ENCODE data around the gene UBASH3B. TPM values are rescaled to one million over a fixed set of nuclear protein-coding genes. Genes with fewer than 3 reads are reported as not detected.
"Not testable (repeated sequence)": the region's sequence is repeated elsewhere in the genome, so short reads cannot be mapped to it uniquely, and the experiment has no call there.

UBASH3B gene
- total and polyA plus RNA-seq, 2 experiments from 2014 or later: 5.1 to 11.1 TPM

DNA sequence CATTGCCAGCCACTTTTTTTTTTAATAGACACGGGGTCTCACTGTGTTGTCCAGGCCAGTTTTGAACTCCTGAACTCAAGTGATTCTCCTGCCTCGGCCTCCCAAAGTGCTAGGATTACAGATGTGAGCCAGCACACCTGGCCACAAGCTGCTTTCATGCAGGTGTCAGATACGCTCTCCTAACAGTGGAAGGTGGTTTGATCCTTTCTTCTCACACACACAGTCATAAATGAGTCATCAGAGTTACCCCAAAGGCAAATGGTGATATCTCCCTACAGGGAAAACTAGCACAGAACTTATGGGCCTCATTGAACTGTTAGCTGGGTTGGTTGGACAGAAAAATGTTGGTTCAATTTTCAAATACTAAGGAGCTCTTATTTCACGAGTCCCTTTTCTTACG, 38.2 kb upstream of the UBASH3B start:
- no peak for TF ChIP-seq CTCF (IDR thresholded peaks at IDR 0.05; ENCODE audit: poor library complexity)
- TF ChIP-seq EZH2phosphoT487 (IDR thresholded peaks at IDR 0.05; ENCODE audit: low read depth, severe bottlenecking, unreplicated experiment): no peak
- no peak for TF ChIP-seq EZH2 (IDR thresholded peaks at IDR 0.05; ENCODE audit: borderline replicate concordance)
- Histone ChIP-seq H3K4me2 (no peak overlapping the region), H3K4me3 (no peak overlapping the region), H3K9me3 (ENCODE audit: low read depth) (no peaks in the 10 kb centered on the region), H3K9me2 (replicated peaks; ENCODE audit: insufficient read depth) (no peaks in the 10 kb centered on the region), H3K27ac (no peak overlapping the region), H2AFZ (no peak overlapping the region), H3K4me1 (ENCODE audit: insufficient read depth) (no peaks in the 10 kb centered on the region), H3K27me3 (no peaks in the 10 kb centered on the region), H3K79me2 (no peaks in the 10 kb centered on the region), H4K20me1 (ENCODE audit: insufficient read depth, poor library complexity, severe bottlenecking) (no peaks in the 10 kb centered on the region), H3K36me3 (replicated peaks; ENCODE audit: insufficient read depth, low read depth) (no peaks in the 10 kb centered on the region)
- 90% methylated on average over 4 of the region's 5 CpGs for WGBS (ENCODE audit: low lambda C conversion rate, missing lambda C conversion rate)
- DNase-seq (ENCODE audit: low spot score): peak; percentile 24

DNA sequence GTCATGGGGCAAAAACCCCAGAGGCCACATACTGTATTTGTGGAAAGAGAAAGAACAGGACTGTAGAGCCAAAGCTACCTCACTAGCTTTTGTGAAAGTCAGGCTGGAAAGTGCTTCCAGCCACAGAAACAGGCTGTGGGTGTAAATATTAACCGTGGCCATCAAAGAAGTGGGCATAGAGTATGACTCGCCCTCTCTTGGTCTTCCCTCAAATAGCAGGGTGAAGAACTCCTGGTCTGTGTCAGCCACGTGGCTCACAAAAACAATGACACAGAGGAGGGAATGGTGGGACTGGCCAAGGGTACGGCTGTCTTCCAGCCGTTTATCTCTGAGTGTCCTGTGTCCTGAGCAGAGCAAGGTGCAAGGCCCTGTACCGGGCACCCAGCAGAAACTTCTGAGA, 37.6 kb upstream of the UBASH3B start:
- Histone ChIP-seq H3K27me3 (no peaks in the 10 kb centered on the region), H3K4me3 (no peak overlapping the region), H2AFZ (no peak overlapping the region), H3K9me3 (ENCODE audit: low read depth) (no peaks in the 10 kb centered on the region), H4K20me1 (ENCODE audit: insufficient read depth, poor library complexity, severe bottlenecking) (no peaks in the 10 kb centered on the region), H3K79me2 (no peaks in the 10 kb centered on the region), H3K4me1 (ENCODE audit: insufficient read depth) (no peaks in the 10 kb centered on the region), H3K4me2 (no peak overlapping the region), H3K27ac (no peak overlapping the region), H3K9me2 (replicated peaks; ENCODE audit: insufficient read depth) (no peaks in the 10 kb centered on the region), H3K36me3 (replicated peaks; ENCODE audit: insufficient read depth, low read depth) (no peaks in the 10 kb centered on the region)
- DNase-seq (ENCODE audit: low spot score): no peak
- 78% methylated on average over 6 of the region's 6 CpGs for WGBS (ENCODE audit: low lambda C conversion rate, missing lambda C conversion rate)
- TF ChIP-seq CTCF (IDR thresholded peaks at IDR 0.05; ENCODE audit: poor library complexity): no peak
- no peak for TF ChIP-seq EZH2phosphoT487 (IDR thresholded peaks at IDR 0.05; ENCODE audit: low read depth, severe bottlenecking, unreplicated experiment)
- TF ChIP-seq EZH2 (IDR thresholded peaks at IDR 0.05; ENCODE audit: borderline replicate concordance): no peak

GRCh38 chr11:122618927-122619326, 36.6 kb upstream of the UBASH3B start:
- no peaks in the 10 kb centered on the region for H4K20me1 ChIP-seq (ENCODE audit: insufficient read depth, poor library complexity, severe bottlenecking)
- no peak overlapping the region for H3K27ac ChIP-seq
- no peak for DNase-seq (ENCODE audit: low spot score)
- H3K4me2 ChIP-seq: no peak overlapping the region
- H3K27me3 ChIP-seq: no peaks in the 10 kb centered on the region
- H3K9me2 ChIP-seq (replicated peaks; ENCODE audit: insufficient read depth): no peaks in the 10 kb centered on the region
- TF ChIP-seq CTCF (IDR thresholded peaks at IDR 0.05; ENCODE audit: poor library complexity): no peak
- no peak for TF ChIP-seq EZH2 (IDR thresholded peaks at IDR 0.05; ENCODE audit: borderline replicate concordance)
- TF ChIP-seq EZH2phosphoT487 (IDR thresholded peaks at IDR 0.05; ENCODE audit: low read depth, severe bottlenecking, unreplicated experiment): no peak
- H3K4me1 ChIP-seq (ENCODE audit: insufficient read depth): no peaks in the 10 kb centered on the region
- H3K79me2 ChIP-seq: no peaks in the 10 kb centered on the region
- no peak overlapping the region for H2AFZ ChIP-seq
- H3K4me3 ChIP-seq: no peak overlapping the region
- H3K9me3 ChIP-seq (ENCODE audit: low read depth): no peaks in the 10 kb centered on the region
- no peaks in the 10 kb centered on the region for H3K36me3 ChIP-seq (replicated peaks; ENCODE audit: insufficient read depth, low read depth)
- 97% methylated on average over 19 of the region's 19 CpGs for WGBS (ENCODE audit: low lambda C conversion rate, missing lambda C conversion rate)

DNA sequence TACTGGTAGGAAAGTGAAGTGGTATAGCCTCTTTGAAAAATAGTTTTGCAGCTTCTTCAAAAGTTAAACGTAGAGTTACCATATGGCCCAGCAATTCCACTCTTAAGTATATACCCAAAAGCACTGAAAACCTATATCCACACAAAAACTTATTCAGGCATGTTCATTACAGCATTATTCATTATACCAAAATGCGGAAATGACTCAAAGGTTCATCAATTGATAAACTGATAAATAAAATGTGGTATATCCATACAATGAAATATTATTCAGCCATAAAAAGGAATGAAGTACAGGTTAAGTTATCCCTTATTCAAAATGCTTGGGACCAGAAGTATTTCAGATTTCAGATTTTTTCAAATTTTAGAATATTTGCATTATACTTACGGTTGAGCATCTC, 35.8 kb upstream of the UBASH3B start:
- Histone ChIP-seq H3K4me3 (no peak overlapping the region), H3K27ac (no peak overlapping the region), H2AFZ (no peak overlapping the region), H3K9me2 (replicated peaks; ENCODE audit: insufficient read depth) (no peaks in the 10 kb centered on the region), H3K9me3 (ENCODE audit: low read depth) (no peaks in the 10 kb centered on the region), H3K27me3 (no peaks in the 10 kb centered on the region), H3K4me2 (no peak overlapping the region), H3K36me3 (replicated peaks; ENCODE audit: insufficient read depth, low read depth) (no peaks in the 10 kb centered on the region), H3K79me2 (no peaks in the 10 kb centered on the region), H3K4me1 (ENCODE audit: insufficient read depth) (no peaks in the 10 kb centered on the region), H4K20me1 (ENCODE audit: insufficient read depth, poor library complexity, severe bottlenecking) (no peaks in the 10 kb centered on the region)
- TF ChIP-seq EZH2phosphoT487 (IDR thresholded peaks at IDR 0.05; ENCODE audit: low read depth, severe bottlenecking, unreplicated experiment) (no peak), EZH2 (IDR thresholded peaks at IDR 0.05; ENCODE audit: borderline replicate concordance) (no peak), CTCF (IDR thresholded peaks at IDR 0.05; ENCODE audit: poor library complexity) (no peak)
- WGBS (ENCODE audit: low lambda C conversion rate, missing lambda C conversion rate): 97% methylated on average over 3 of the region's 3 CpGs
- DNase-seq (ENCODE audit: low spot score): no peak

- not testable (repeated sequence) for H3K36me3 ChIP-seq (replicated peaks; ENCODE audit: insufficient read depth, low read depth); DNase-seq (ENCODE audit: low spot score); H2AFZ ChIP-seq; H3K9me3 ChIP-seq (ENCODE audit: low read depth); H3K4me2 ChIP-seq; H4K20me1 ChIP-seq (ENCODE audit: insufficient read depth, poor library complexity, severe bottlenecking); H3K4me1 ChIP-seq (ENCODE audit: insufficient read depth); H3K27ac ChIP-seq; H3K9me2 ChIP-seq (replicated peaks; ENCODE audit: insufficient read depth); H3K27me3 ChIP-seq; H3K79me2 ChIP-seq; H3K4me3 ChIP-seq
- WGBS (ENCODE audit: low lambda C conversion rate, missing lambda C conversion rate): 89% methylated on average over 7 of the region's 7 CpGs
Observed at GRCh38 chr11:122625501-122625900, 30.0 kb upstream of the UBASH3B start.
